ENCODE measurements around the gene CIB4.

CIB4 gene

GRCh38 chr2:26635401-26635800 lies 5.8 kb downstream of the CIB4 start:
- no peak for ATAC-seq
- TF ChIP-seq ARNTL (CRISPR knock-in tag; IDR thresholded peaks at IDR 0.05; ENCODE audit: borderline replicate concordance, low read depth) (no peak), CREB5 (CRISPR knock-in tag; IDR thresholded peaks at IDR 0.05; ENCODE audit: low read depth) (no peak), ZFP30 (CRISPR knock-in tag; IDR thresholded peaks at IDR 0.05) (no peak), ZNF565 (CRISPR knock-in tag; conservative IDR thresholded peaks at IDR 0.05; ENCODE audit: low read depth) (no peak), CSRNP3 (CRISPR knock-in tag; IDR thresholded peaks at IDR 0.05) (no peak), GLIS3 (CRISPR knock-in tag; IDR thresholded peaks at IDR 0.05) (no peak), ZC3H10 (CRISPR knock-in tag; IDR thresholded peaks at IDR 0.05) (no peak), ZNF8 (CRISPR knock-in tag; IDR thresholded peaks at IDR 0.05) (no peak), OSR1 (CRISPR knock-in tag; IDR thresholded peaks at IDR 0.05) (no peak), RARB (CRISPR knock-in tag; IDR thresholded peaks at IDR 0.05) (no peak), ZFP3 (CRISPR knock-in tag; IDR thresholded peaks at IDR 0.05) (no peak), BACH2 (CRISPR knock-in tag; IDR thresholded peaks at IDR 0.05; ENCODE audit: borderline replicate concordance) (no peak), TOX (CRISPR knock-in tag; IDR thresholded peaks at IDR 0.05; ENCODE audit: borderline replicate concordance) (no peak), ESRRG (CRISPR knock-in tag; IDR thresholded peaks at IDR 0.05) (no peak)
- TF ChIP-seq, protein P1, sequence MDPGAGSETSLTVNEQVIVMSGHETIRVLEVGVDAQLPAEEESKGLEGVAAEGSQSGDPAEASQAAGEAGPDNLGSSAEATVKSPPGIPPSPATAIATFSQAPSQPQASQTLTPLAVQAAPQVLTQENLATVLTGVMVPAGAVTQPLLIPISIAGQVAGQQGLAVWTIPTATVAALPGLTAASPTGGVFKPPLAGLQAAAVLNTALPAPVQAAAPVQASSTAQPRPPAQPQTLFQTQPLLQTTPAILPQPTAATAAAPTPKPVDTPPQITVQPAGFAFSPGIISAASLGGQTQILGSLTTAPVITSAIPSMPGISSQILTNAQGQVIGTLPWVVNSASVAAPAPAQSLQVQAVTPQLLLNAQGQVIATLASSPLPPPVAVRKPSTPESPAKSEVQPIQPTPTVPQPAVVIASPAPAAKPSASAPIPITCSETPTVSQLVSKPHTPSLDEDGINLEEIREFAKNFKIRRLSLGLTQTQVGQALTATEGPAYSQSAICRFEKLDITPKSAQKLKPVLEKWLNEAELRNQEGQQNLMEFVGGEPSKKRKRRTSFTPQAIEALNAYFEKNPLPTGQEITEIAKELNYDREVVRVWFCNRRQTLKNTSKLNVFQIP (CRISPR knock-in tag; IDR thresholded peaks at IDR 0.05; ENCODE audit: borderline replicate concordance, low read depth) = no peak
- TF ChIP-seq, protein P2, sequence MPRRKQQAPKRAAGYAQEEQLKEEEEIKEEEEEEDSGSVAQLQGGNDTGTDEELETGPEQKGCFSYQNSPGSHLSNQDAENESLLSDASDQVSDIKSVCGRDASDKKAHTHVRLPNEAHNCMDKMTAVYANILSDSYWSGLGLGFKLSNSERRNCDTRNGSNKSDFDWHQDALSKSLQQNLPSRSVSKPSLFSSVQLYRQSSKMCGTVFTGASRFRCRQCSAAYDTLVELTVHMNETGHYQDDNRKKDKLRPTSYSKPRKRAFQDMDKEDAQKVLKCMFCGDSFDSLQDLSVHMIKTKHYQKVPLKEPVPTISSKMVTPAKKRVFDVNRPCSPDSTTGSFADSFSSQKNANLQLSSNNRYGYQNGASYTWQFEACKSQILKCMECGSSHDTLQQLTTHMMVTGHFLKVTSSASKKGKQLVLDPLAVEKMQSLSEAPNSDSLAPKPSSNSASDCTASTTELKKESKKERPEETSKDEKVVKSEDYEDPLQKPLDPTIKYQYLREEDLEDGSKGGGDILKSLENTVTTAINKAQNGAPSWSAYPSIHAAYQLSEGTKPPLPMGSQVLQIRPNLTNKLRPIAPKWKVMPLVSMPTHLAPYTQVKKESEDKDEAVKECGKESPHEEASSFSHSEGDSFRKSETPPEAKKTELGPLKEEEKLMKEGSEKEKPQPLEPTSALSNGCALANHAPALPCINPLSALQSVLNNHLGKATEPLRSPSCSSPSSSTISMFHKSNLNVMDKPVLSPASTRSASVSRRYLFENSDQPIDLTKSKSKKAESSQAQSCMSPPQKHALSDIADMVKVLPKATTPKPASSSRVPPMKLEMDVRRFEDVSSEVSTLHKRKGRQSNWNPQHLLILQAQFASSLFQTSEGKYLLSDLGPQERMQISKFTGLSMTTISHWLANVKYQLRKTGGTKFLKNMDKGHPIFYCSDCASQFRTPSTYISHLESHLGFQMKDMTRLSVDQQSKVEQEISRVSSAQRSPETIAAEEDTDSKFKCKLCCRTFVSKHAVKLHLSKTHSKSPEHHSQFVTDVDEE (CRISPR knock-in tag; IDR thresholded peaks at IDR 0.05) = no peak

DNA sequence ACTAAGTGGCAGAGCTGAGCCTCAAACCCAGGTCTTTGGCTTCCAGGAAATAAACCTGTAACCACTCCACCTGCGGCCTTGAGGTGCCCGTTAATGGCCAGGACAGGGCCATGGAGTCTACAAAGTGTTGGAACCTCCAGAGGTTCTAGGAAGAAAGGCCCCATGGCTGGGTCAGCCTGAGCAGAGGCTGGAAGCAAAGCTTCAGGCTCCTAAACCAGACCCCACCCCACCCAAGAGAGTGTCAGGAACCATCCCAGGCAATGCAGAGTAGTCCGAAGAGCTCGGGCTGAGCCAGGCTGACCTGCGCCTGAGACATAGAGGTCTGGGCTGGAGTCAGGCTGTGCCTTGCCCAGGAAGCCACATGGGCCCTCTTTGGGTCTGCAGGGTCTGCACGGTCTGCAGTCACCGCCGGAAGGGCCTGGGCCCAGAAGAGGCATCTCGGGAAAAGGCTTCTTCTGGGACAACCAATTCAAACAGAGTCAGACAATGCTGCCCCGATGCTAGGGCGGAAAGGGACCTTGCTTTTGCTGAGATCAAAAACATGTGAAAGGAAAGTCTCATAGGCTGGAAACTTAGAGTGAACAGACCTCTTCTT lies 6.4 kb downstream of the CIB4 start:
- no peak for ATAC-seq
- TF ChIP-seq CSDC2 (CRISPR knock-in tag; IDR thresholded peaks at IDR 0.05) (no peak), TCF4 (CRISPR knock-in tag; IDR thresholded peaks at IDR 0.05; ENCODE audit: borderline replicate concordance) (no peak), ZNF565 (CRISPR knock-in tag; conservative IDR thresholded peaks at IDR 0.05; ENCODE audit: low read depth) (no peak), ZNF8 (CRISPR knock-in tag; IDR thresholded peaks at IDR 0.05) (no peak)
- TF ChIP-seq, protein P2 (CRISPR knock-in tag; IDR thresholded peaks at IDR 0.05) = no peak

DNA sequence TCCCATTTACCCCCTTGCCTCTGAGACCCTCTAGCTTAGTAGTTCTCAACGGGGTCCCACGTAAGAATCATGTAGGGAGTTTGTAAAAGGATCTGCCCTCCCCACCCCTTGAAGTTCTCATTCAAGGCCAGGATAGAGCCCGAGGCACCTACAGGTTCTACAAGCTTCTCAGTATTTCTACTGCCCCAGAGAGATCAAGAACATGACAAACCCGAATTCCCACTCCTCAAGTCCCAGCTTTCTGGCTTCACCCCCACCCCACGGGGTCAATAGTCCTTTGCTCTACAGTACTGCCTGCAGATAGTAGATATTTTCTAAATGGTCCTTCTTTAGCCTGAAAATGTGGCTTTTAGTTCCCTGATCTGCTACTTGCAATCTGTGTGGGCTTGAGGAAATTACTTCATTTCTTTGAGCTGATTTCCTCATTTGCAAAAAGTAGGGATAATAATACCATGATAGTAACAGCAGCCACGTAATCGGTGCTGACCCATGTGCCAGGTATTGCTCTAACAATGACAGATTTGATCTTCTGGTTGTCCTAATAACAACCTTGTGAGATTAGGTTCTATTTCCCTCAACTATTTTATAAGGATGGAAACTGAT lies 7.1 kb downstream of the CIB4 start:
- ATAC-seq = no peak
- TF ChIP-seq BACH2 (CRISPR knock-in tag; IDR thresholded peaks at IDR 0.05; ENCODE audit: borderline replicate concordance) (no peak), ZC3H10 (CRISPR knock-in tag; IDR thresholded peaks at IDR 0.05) (no peak), CREB5 (CRISPR knock-in tag; IDR thresholded peaks at IDR 0.05; ENCODE audit: low read depth) (no peak), ESRRG (CRISPR knock-in tag; IDR thresholded peaks at IDR 0.05) (no peak)
- TF ChIP-seq, protein P2 (CRISPR knock-in tag; IDR thresholded peaks at IDR 0.05) = no peak
- TF ChIP-seq, protein P1 (CRISPR knock-in tag; IDR thresholded peaks at IDR 0.05; ENCODE audit: borderline replicate concordance, low read depth) = no peak

Measured in SK-N-SH treated with all-trans-retinoic acid at 6 μM for 48 hours (cell line).